Uterus (tissue), 4 donors: ENCODE data around the gene NDUFAF5. TPM values are rescaled to one million over a fixed set of nuclear protein-coding genes. Genes with fewer than 3 reads are reported as not detected.

Source experiments
- DNase-seq, 2 donors: peaks; one replicate each; pipeline ENCODE4 v3.0.0-alpha.2; 2019 to 2020
- H3K27ac ChIP-seq, 2 donors: fragments of 200-600 bp; sonication (generic); 1 replicate in 1 of 2; 2 replicates in 1 of 2; pipeline ENCODE4 v1.5.1; 2016 to 2018
- H3K27me3 ChIP-seq, 2 donors: fragments of 200-600 bp; sonication (generic); one replicate each; pipeline ENCODE4 v1.5.1; 2018 to 2019; ENCODE audit warnings: control low read depth in 1 of 2
- H3K36me3 ChIP-seq, 2 donors: fragments of 200-600 bp; sonication (generic); one replicate each; pipeline ENCODE4 v1.5.1; 2019; ENCODE audit warnings: control low read depth in 1 of 2
- H3K4me1 ChIP-seq, 2 donors: fragments of 200-600 bp; sonication (generic); one replicate each; pipeline ENCODE4 v1.5.1; 2018 to 2019; ENCODE audit warnings: control low read depth in 1 of 2
- H3K4me3 ChIP-seq, 2 donors: fragments of 200-600 bp; sonication (generic); 1 replicate in 1 of 2; 2 replicates in 1 of 2; pipeline ENCODE4 v1.5.1; 2018 to 2019; ENCODE audit warnings: mild to moderate bottlenecking in 1 of 2
- H3K9me3 ChIP-seq, 2 donors: fragments of 200-600 bp; sonication (generic); one replicate each; pipeline ENCODE4 v1.5.1; 2019; ENCODE audit warnings: control low read depth in 1 of 2
- CTCF ChIP-seq, 4 experiments: fragments of 200-600 bp in 2 of 4; fragments of 450-650 bp in 2 of 4; sonication (generic) in 2 of 4; IDR thresholded peaks; one replicate each; pipeline ENCODE4 v1.5.1; 2016 to 2019; ENCODE audit warnings: antibody characterized with exemption in 4 of 4, mild to moderate bottlenecking in 2 of 4, moderate library complexity in 1 of 4
- POLR2A ChIP-seq, 2 donors: fragments of 450-650 bp; IDR thresholded peaks; one replicate each; pipeline ENCODE4 v1.6.1; 2016; ENCODE audit warnings: antibody characterized with exemption in 2 of 2, mild to moderate bottlenecking in 1 of 2, moderate library complexity in 1 of 2
- intact Hi-C: fragments of 100-400 bp; cut with DNase I; formaldehyde crosslinking; loops from one replicate; pipeline ENCODE4 v1.15.1; 2023; ENCODE audit warnings: low total_unique reads
- total RNA-seq, 4 donors: library from RNA; depleted of rRNA in 3 of 4; stranded (reverse); fragments of >200 nt in 3 of 4; gene quantifications; one replicate each; pipeline versions ENCODE4 v1.1.0 to v1.2.4, GENCODE V29; 2014 to 2023
- donor health status: DM: yes; HTN: yes; CAD: no.

NDUFAF5 gene
- total RNA-seq, 4 donors from 2014 or later: 8.2 to 38.0 (median 24.3) TPM

GRCh38 chr20:13870170-13870748 is 85.4 kb downstream of the NDUFAF5 start:
- no peaks in the 10 kb centered on the region for H3K27me3 ChIP-seq
- H3K4me3 ChIP-seq: no peak overlapping the region
- intact Hi-C loops: no loop called here
- H3K9me3 ChIP-seq: no peaks in the 10 kb centered on the region
- no peak for TF ChIP-seq CTCF (IDR thresholded peaks at IDR 0.05)
- no peak for TF ChIP-seq POLR2A (IDR thresholded peaks at IDR 0.05)
- peak overlapping the region; percentile 77 to 83 for H3K27ac ChIP-seq
- DNase-seq: no peak
- H3K4me1 ChIP-seq: peaks cover 0 to 4% of the 10 kb centered on the region in 2 donors
- H3K36me3 ChIP-seq: no peaks in the 10 kb centered on the region

Other genes starting within 250 kb of the NDUFAF5 start
- gene TASP1, start 146.1 kb upstream of the NDUFAF5 start, total RNA-seq: 10 to 100 TPM in 3 of 4 donors, 1 to 10 TPM in 1; 1.3 to 34.4 (median 24.4) TPM
- gene ESF1, start 109 bp upstream of the NDUFAF5 start, total RNA-seq: 10 to 100 TPM in 2 of 4 donors, 1 to 10 TPM in 2; 3.1 to 18.0 (median 13.2) TPM
- gene SEL1L2, start 205.6 kb downstream of the NDUFAF5 start, total RNA-seq: 1 to 10 TPM; 1.0 to 3.8 (median 2.3) TPM
- gene MACROD2, start 210.5 kb downstream of the NDUFAF5 start, total RNA-seq: 10 to 100 TPM in 2 of 4 donors, 1 to 10 TPM in 2; 2.1 to 28.1 (median 12.6) TPM